Bone marrow (tissue), 2 donors: ENCODE measurements around the gene MKNK1.

Source experiments
- DNase-seq, 2 donors: peaks; one replicate each; lab custom pipeline; 2025; lab: John Stamatoyannopoulos, UW

The MKNK1 gene

GRCh38 chr1:46539972-46540371, 64.1 kb downstream of the MKNK1 start:
- no peak for DNase-seq

GRCh38 chr1:46538147-46538546, 65.9 kb downstream of the MKNK1 start:
- DNase-seq = no peak

GRCh38 chr1:46537651-46538050, 66.4 kb downstream of the MKNK1 start:
- DNase-seq = no peak

- no peak for DNase-seq
Measured at GRCh38 chr1:46536527-46536926, 67.5 kb downstream of the MKNK1 start.

GRCh38 chr1:46535063-46535462, 69.0 kb downstream of the MKNK1 start:
- DNase-seq = no peak

- peak in 1 of 2 donors; percentile 35 for DNase-seq
Measured at GRCh38 chr1:46533179-46533864, 70.7 kb downstream of the MKNK1 start.

GRCh38 chr1:46532498-46533178, 71.4 kb downstream of the MKNK1 start:
- DNase-seq = peak in 1 of 2 donors; percentile 32

- no peak for DNase-seq
Measured at GRCh38 chr1:46532095-46532494, 72.0 kb downstream of the MKNK1 start.

- no peak for DNase-seq
Measured at GRCh38 chr1:46530791-46531409, 73.2 kb downstream of the MKNK1 start.

- no peak for DNase-seq
Measured at GRCh38 chr1:46530311-46530710, 73.8 kb downstream of the MKNK1 start.

- no peak for DNase-seq
Measured at GRCh38 chr1:46529031-46529630, 74.9 kb downstream of the MKNK1 start.

- DNase-seq = no peak
Measured at GRCh38 chr1:46528297-46528955, 75.6 kb downstream of the MKNK1 start.

GRCh38 chr1:46527474-46528296, 76.4 kb downstream of the MKNK1 start:
- peak; percentile 51 to 53 for DNase-seq

- no peak for DNase-seq
Measured at GRCh38 chr1:46526691-46527291, 77.3 kb downstream of the MKNK1 start.

GRCh38 chr1:46526013-46526690, 77.9 kb downstream of the MKNK1 start:
- DNase-seq = no peak

GRCh38 chr1:46525253-46525983, 78.7 kb downstream of the MKNK1 start:
- DNase-seq = no peak

GRCh38 chr1:46524843-46525242, 79.2 kb downstream of the MKNK1 start:
- DNase-seq = no peak

GRCh38 chr1:46523496-46524353, 80.3 kb downstream of the MKNK1 start:
- no peak for DNase-seq

GRCh38 chr1:46522969-46523320, 81.1 kb downstream of the MKNK1 start:
- DNase-seq = no peak
